ENCODE results near the gene XYLT1.
"Not testable (repeated sequence)": the region's sequence is repeated elsewhere in the genome, so short reads cannot be mapped to it uniquely, and the experiment has no call there.

XYLT1 gene

GRCh38 chr16:17491140-17491662 is 20.4 kb upstream of the XYLT1 start:
- no peak for DNase-seq

- DNase-seq, result no peak
These were observed 17.7 kb upstream of the XYLT1 start for GRCh38 chr16:17488506-17488905.

- no peak for DNase-seq
These were observed 12.6 kb upstream of the XYLT1 start for GRCh38 chr16:17483351-17483750.

- not testable (repeated sequence) for DNase-seq
These were observed 11.6 kb upstream of the XYLT1 start for GRCh38 chr16:17482341-17482740.

- no peak for DNase-seq
These were observed 11.0 kb upstream of the XYLT1 start for GRCh38 chr16:17481736-17482135.

- not testable (repeated sequence) for DNase-seq
These were observed 6.4 kb upstream of the XYLT1 start for GRCh38 chr16:17477260-17477545.

GRCh38 chr16:17476414-17477259 is 5.9 kb upstream of the XYLT1 start:
- peak; percentile 71 for DNase-seq

- DNase-seq, result no peak
These were observed 4.3 kb upstream of the XYLT1 start for GRCh38 chr16:17475104-17475503.

GRCh38 chr16:17474572-17474971 is 3.8 kb upstream of the XYLT1 start:
- DNase-seq, result no peak

- no peak for DNase-seq
These were observed 3.3 kb upstream of the XYLT1 start for GRCh38 chr16:17474037-17474436.

- peak; percentile 68 for DNase-seq
These were observed 1.1 kb upstream of the XYLT1 start for GRCh38 chr16:17471719-17472461.

GRCh38 chr16:17470182-17470907 is 415 bp downstream of the XYLT1 start:
- no peak for DNase-seq

GRCh38 chr16:17469741-17470181 is 999 bp downstream of the XYLT1 start:
- DNase-seq, result no peak

- peak; percentile 95 for DNase-seq
These were observed 1.6 kb downstream of the XYLT1 start for GRCh38 chr16:17469011-17469740.

GRCh38 chr16:17468611-17469010 is 2.1 kb downstream of the XYLT1 start:
- no peak for DNase-seq

GRCh38 chr16:17467923-17468540 is 2.7 kb downstream of the XYLT1 start:
- DNase-seq, result peak; percentile 74

GRCh38 chr16:17466876-17467275 is 3.9 kb downstream of the XYLT1 start:
- DNase-seq, result no peak

- DNase-seq, result no peak
These were observed 5.3 kb downstream of the XYLT1 start for GRCh38 chr16:17465460-17465859.

GRCh38 chr16:17463335-17463734 is 7.4 kb downstream of the XYLT1 start:
- DNase-seq, result no peak

GRCh38 chr16:17461951-17462729 is 8.6 kb downstream of the XYLT1 start:
- no peak for DNase-seq

GRCh38 chr16:17460890-17461289 is 9.9 kb downstream of the XYLT1 start:
- no peak for DNase-seq

Data from fibroblast of skin of scalp (primary cell).